Measurements from ENCODE around the gene ARHGEF25.
"Not testable (repeated sequence)": the region's sequence is repeated elsewhere in the genome, so short reads cannot be mapped to it uniquely, and the experiment has no call there.

ARHGEF25 gene

GRCh38 chr12:57586128-57586527 is 25.1 kb upstream of the ARHGEF25 start:
- DNase-seq, result no peak

- DNase-seq, result no peak
These were observed 24.3 kb upstream of the ARHGEF25 start for GRCh38 chr12:57586832-57587429.

- DNase-seq, result not testable (repeated sequence)
These were observed 22.2 kb upstream of the ARHGEF25 start for GRCh38 chr12:57588951-57589610.

- no peak for DNase-seq
These were observed 20.8 kb upstream of the ARHGEF25 start for GRCh38 chr12:57590479-57590863.

- peak; percentile 90 for DNase-seq
These were observed 20.1 kb upstream of the ARHGEF25 start, which contains the start of gene PIP4K2C for GRCh38 chr12:57590864-57591781. Gene PIP4K2C, plus strand, starts transcription at chr12:57591192. Its CDS starts 98 bp downstream, at chr12:57591290.

GRCh38 chr12:57591782-57592325 is 19.4 kb upstream of the ARHGEF25 start:
- peak; percentile 40 for DNase-seq

- DNase-seq, result no peak
These were observed 18.6 kb upstream of the ARHGEF25 start for GRCh38 chr12:57592551-57593165.

GRCh38 chr12:57593187-57593586 is 18.0 kb upstream of the ARHGEF25 start:
- no peak for DNase-seq

- DNase-seq, result no peak
These were observed 10.8 kb upstream of the ARHGEF25 start for GRCh38 chr12:57600395-57600794.

GRCh38 chr12:57602544-57602943 is 8.7 kb upstream of the ARHGEF25 start:
- DNase-seq, result no peak

- DNase-seq, result no peak
These were observed 7.9 kb upstream of the ARHGEF25 start for GRCh38 chr12:57603324-57603723.

GRCh38 chr12:57603815-57604453 is 7.3 kb upstream of the ARHGEF25 start:
- DNase-seq, result no peak

- no peak for DNase-seq
These were observed 6.7 kb upstream of the ARHGEF25 start, which contains the start of gene DTX3 for GRCh38 chr12:57604454-57604991. Gene DTX3, plus strand, starts transcription at chr12:57604824. Its CDS starts 1,694 bp downstream, at chr12:57606518.

GRCh38 chr12:57604992-57605810 is 6.0 kb upstream of the ARHGEF25 start:
- DNase-seq, result no peak

- no peak for DNase-seq
These were observed 5.4 kb upstream of the ARHGEF25 start for GRCh38 chr12:57605811-57606311.

GRCh38 chr12:57606399-57606798 is 4.8 kb upstream of the ARHGEF25 start:
- DNase-seq, result no peak

- no peak for DNase-seq
These were observed 4.4 kb upstream of the ARHGEF25 start for GRCh38 chr12:57606821-57607220.

- no peak for DNase-seq
These were observed 3.1 kb upstream of the ARHGEF25 start for GRCh38 chr12:57607958-57608663.

GRCh38 chr12:57609101-57609780 is 2.0 kb upstream of the ARHGEF25 start:
- DNase-seq, result no peak

Measured in OCI-M1 (cell line).